Caco-2 (cell line): Measurements from ENCODE around the gene C20orf141. TPM values are rescaled to one million over a fixed set of nuclear protein-coding genes. Genes with fewer than 3 reads are reported as not detected.

ENCODE experiments used
- BruUV-seq: library from RNA; stranded (reverse); fragments of 400-500 nt; replicated peaks from 2 replicates; lab custom pipeline; 2021; lab: Mats Ljungman, UMichigan
- CTCF ChIA-PET: fragments of 300-600 bp; sonication (Branson Sonifier 250); formaldehyde crosslinking; loops from one replicate; lab custom pipeline; 2022; ENCODE audit warnings: antibody characterized with exemption; lab: Charles Lee
- POLR2A ChIA-PET: fragments of 300-600 bp; sonication (Branson Sonifier 250); formaldehyde crosslinking; loops from one replicate; lab custom pipeline; 2022; ENCODE audit warnings: antibody characterized with exemption; lab: Charles Lee
- DNase-seq, 2 experiments: peaks; one replicate each; pipeline versions ENCODE4 v3.0.0 to v3.0.0-alpha.2; 2020 to 2022
- H3K27me3 ChIP-seq: replicated peaks from 2 replicates; pipeline ENCODE4 v1.6.0; 2011; ENCODE audit warnings: low read length; ENCODE audit not compliant: control insufficient read depth, insufficient read depth
- H3K36me3 ChIP-seq: 2 replicates; pipeline ENCODE4 v1.5.1; 2011; ENCODE audit warnings: low read length; ENCODE audit not compliant: control insufficient read depth, insufficient read depth
- H3K4me1 ChIP-seq: fragments of 250-450 bp; sonication (Bioruptor Pico); 2 replicates; pipeline ENCODE4 v1.5.1; 2020; ENCODE audit warnings: mild to moderate bottlenecking
- H3K4me3 ChIP-seq: 2 replicates; pipeline ENCODE4 v1.5.1; 2011; ENCODE audit warnings: low read depth, mild to moderate bottlenecking, control low read depth, low read length
- H3K9me3 ChIP-seq: fragments of 250-450 bp; sonication (Bioruptor Pico); 2 replicates; pipeline ENCODE4 v1.5.1; 2020; ENCODE audit warnings: mild to moderate bottlenecking, moderate library complexity
- H3K27ac Mint-ChIP-seq: one replicate; pipeline ENCODE4 v1.8.0; 2022; ENCODE audit warnings: mixed read lengths; ENCODE audit not compliant: unreplicated experiment
- H3K27me3 Mint-ChIP-seq: one replicate; pipeline ENCODE4 v1.8.0; 2022; ENCODE audit warnings: mixed read lengths; ENCODE audit not compliant: insufficient read depth, unreplicated experiment
- H3K36me3 Mint-ChIP-seq: one replicate; pipeline ENCODE4 v1.8.0; 2022; ENCODE audit warnings: mild to moderate bottlenecking, mixed read lengths; ENCODE audit not compliant: insufficient read depth, unreplicated experiment
- H3K4me1 Mint-ChIP-seq: one replicate; pipeline ENCODE4 v1.8.0; 2022; ENCODE audit warnings: low read depth, mixed read lengths; ENCODE audit not compliant: unreplicated experiment
- H3K4me3 Mint-ChIP-seq: one replicate; pipeline ENCODE4 v1.8.0; 2022; ENCODE audit warnings: mild to moderate bottlenecking, moderate library complexity, mixed read lengths; ENCODE audit not compliant: unreplicated experiment
- H3K9me3 Mint-ChIP-seq: one replicate; pipeline ENCODE4 v1.8.0; 2022; ENCODE audit warnings: mixed read lengths; ENCODE audit not compliant: unreplicated experiment
- CTCF ChIP-seq, 2 experiments: fragments of 200-600 bp in 1 of 2; IDR thresholded peaks; 1 replicate in 1 of 2; 2 replicates in 1 of 2; pipeline versions ENCODE4 v1.5.1 to v1.8.0; 2011 to 2022; ENCODE audit warnings: antibody characterized with exemption in 1 of 2, control low read depth in 1 of 2, inconsistent platforms in 1 of 2, low read depth in 1 of 2, low read length in 1 of 2, mild to moderate bottlenecking in 1 of 2, moderate library complexity in 1 of 2; ENCODE audit not compliant: insufficient read depth in 1 of 2, severe bottlenecking in 1 of 2, unreplicated experiment in 1 of 2
- intact Hi-C: fragments of 100-400 bp; cut with micrococcal nuclease; formaldehyde crosslinking; loops from one replicate; pipeline ENCODE4 v1.10.0; 2022; ENCODE audit not compliant: unreplicated experiment
- total RNA-seq: library from RNA; stranded (reverse); gene quantifications from 2 replicates; pipeline ENCODE4 v1.2.3, GENCODE V29; 2022

The C20orf141 gene
- total RNA-seq, 1 experiment from 2014 or later = not detected

DNA sequence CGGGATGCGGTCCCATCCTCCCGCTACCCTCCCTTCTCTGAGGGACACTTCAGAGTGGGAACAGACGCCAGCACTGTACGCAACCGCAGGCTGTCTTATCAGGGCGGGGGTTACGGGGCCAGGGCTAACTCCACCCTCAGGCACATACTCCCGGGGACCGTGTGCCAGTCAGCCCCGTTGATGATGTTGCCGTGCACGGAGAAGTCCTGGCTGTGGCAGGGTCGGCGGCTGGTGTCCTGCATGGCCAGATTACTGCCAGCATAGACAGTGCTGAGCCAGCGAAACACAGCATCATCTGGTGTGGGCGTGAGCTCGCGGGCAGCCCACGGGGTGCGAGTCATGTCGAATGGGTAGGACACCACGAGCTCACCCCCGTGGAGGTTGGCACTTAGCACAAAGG is 19.3 kb upstream of the C20orf141 start:
- Mint-ChIP-seq H3K27ac (no peak overlapping the region), H3K4me1 (no peaks in the 10 kb centered on the region), H3K9me3 (no peaks in the 10 kb centered on the region), H3K4me3 (no peak overlapping the region), H3K27me3 (peaks cover 20% of the 10 kb centered on the region), H3K36me3 (no peaks in the 10 kb centered on the region)
- no peak for DNase-seq
- peaks cover 2% of the 10 kb centered on the region for H3K27me3 ChIP-seq
- intact Hi-C loops = no loop called here
- no peak for TF ChIP-seq CTCF (IDR thresholded peaks at IDR 0.05; ENCODE audit: insufficient read depth in 1 of 2, low read depth in 1 of 2, low read length in 1 of 2, severe bottlenecking in 1 of 2, unreplicated experiment in 1 of 2)
- no peaks in the 10 kb centered on the region for H3K9me3 ChIP-seq
- CTCF ChIA-PET = no interaction called here
- BruUV-seq = no TSS peak
- no peak overlapping the region for H3K4me3 ChIP-seq
- H3K36me3 ChIP-seq = no peaks in the 10 kb centered on the region
- POLR2A ChIA-PET = no interaction called here
- no peaks in the 10 kb centered on the region for H3K4me1 ChIP-seq

GRCh38 chr20:2796011-2796660 is 18.7 kb upstream of the C20orf141 start:
- Mint-ChIP-seq H3K36me3 (no peaks in the 10 kb centered on the region), H3K27me3 (peaks cover 20% of the 10 kb centered on the region), H3K9me3 (no peaks in the 10 kb centered on the region), H3K4me1 (no peaks in the 10 kb centered on the region), H3K4me3 (no peak overlapping the region), H3K27ac (no peak overlapping the region)
- Histone ChIP-seq H3K9me3 (no peaks in the 10 kb centered on the region), H3K4me3 (no peak overlapping the region), H3K27me3 (peaks cover 2% of the 10 kb centered on the region), H3K36me3 (no peaks in the 10 kb centered on the region), H3K4me1 (no peaks in the 10 kb centered on the region)
- intact Hi-C loops = no loop called here
- ChIA-PET POLR2A (no interaction called here), CTCF (no interaction called here)
- DNase-seq = no peak
- no TSS peak for BruUV-seq
- TF ChIP-seq CTCF (IDR thresholded peaks at IDR 0.05; ENCODE audit: insufficient read depth in 1 of 2, low read depth in 1 of 2, low read length in 1 of 2, severe bottlenecking in 1 of 2, unreplicated experiment in 1 of 2) = no peak

- ChIA-PET POLR2A (no interaction called here), CTCF (no interaction called here)
- Mint-ChIP-seq H3K27me3 (peaks cover 17% of the 10 kb centered on the region), H3K4me3 (no peak overlapping the region), H3K27ac (no peak overlapping the region), H3K4me1 (no peaks in the 10 kb centered on the region), H3K9me3 (no peaks in the 10 kb centered on the region), H3K36me3 (no peaks in the 10 kb centered on the region)
- intact Hi-C loops = no loop called here
- no TSS peak for BruUV-seq
- H3K36me3 ChIP-seq = no peaks in the 10 kb centered on the region
- no peak overlapping the region for H3K4me3 ChIP-seq
- peaks cover 2% of the 10 kb centered on the region for H3K27me3 ChIP-seq
- no peak for TF ChIP-seq CTCF (IDR thresholded peaks at IDR 0.05; ENCODE audit: insufficient read depth in 1 of 2, low read depth in 1 of 2, low read length in 1 of 2, severe bottlenecking in 1 of 2, unreplicated experiment in 1 of 2)
- no peaks in the 10 kb centered on the region for H3K9me3 ChIP-seq
- no peak for DNase-seq
- no peaks in the 10 kb centered on the region for H3K4me1 ChIP-seq
Measured at GRCh38 chr20:2797136-2797983, 17.4 kb upstream of the C20orf141 start.
